Measurements from ENCODE around the gene HM13. TPM values are rescaled to one million over a fixed set of nuclear protein-coding genes. Genes with fewer than 3 reads are reported as not detected.

The HM13 gene
- total and polyA plus RNA-seq, 2 donors (not counting 3 experiments of a cell fraction or from before 2014, with no cell fraction given) = 211 to 218 TPM

GRCh38 chr20:31549513-31549880, 35.3 kb downstream of the HM13 start:
- FAIRE-seq (no peak), DNase-seq (ENCODE audit: low read depth, low spot score) (no peak)
- H2AFZ ChIP-seq (ENCODE audit: low read depth, low read length) = no peak overlapping the region
- CTCF ChIA-PET = interaction anchor here (0.8 to 3.6 kb wide), 5 partner anchors 8 to 63 kb away, joined by 3 to 21 read pairs (median 7); no protein-coding TSS in a partner anchor
- no peaks in the 10 kb centered on the region for H3K9me1 ChIP-seq (replicated peaks; ENCODE audit: control insufficient read depth, extremely low read depth, insufficient read depth, low read length)
- H3K9ac ChIP-seq (replicated peaks; ENCODE audit: extremely low read depth, insufficient read depth, low read length) = no peak overlapping the region
- dilution Hi-C loops (cut with MboI; ENCODE audit: extremely low pct_ligation_motif_present, low sequenced_read_pairs) (no loop called here), intact Hi-C loops (cut with micrococcal nuclease) (no loop called here)
- BruUV-seq (replicated peaks) = no TSS peak
- H3K79me2 ChIP-seq (ENCODE audit: control insufficient read depth, insufficient read depth, low read length) = peaks cover 24% of the 10 kb centered on the region
- peaks cover 29 to 36% of the 10 kb centered on the region in 2 experiments for H3K36me3 ChIP-seq (ENCODE audit: control insufficient read depth in 2 of 2, extremely low read depth in 1 of 2, insufficient read depth in 2 of 2, low read length in 2 of 2)
- H3K27me3 ChIP-seq (ENCODE audit: control insufficient read depth in 2 of 2, insufficient read depth in 2 of 2, low read length in 2 of 2) = no peaks in the 10 kb centered on the region
- POLR2A ChIA-PET = no interaction called here
- H3K4me3 ChIP-seq (replicated peaks in 1 of 3; ENCODE audit: insufficient read depth in 1 of 3, low read depth in 1 of 3, low read length in 3 of 3) = no peak overlapping the region
- H3K4me1 ChIP-seq (ENCODE audit: control insufficient read depth, extremely low read depth, insufficient read depth, low read length) = peaks cover 14% of the 10 kb centered on the region
- H3K9me3 ChIP-seq (replicated peaks; ENCODE audit: control insufficient read depth, insufficient read depth, low read length) = no peaks in the 10 kb centered on the region
- no peak for TF ChIP-seq CTCF (IDR thresholded peaks at IDR 0.05; ENCODE audit: extremely low read depth in 1 of 2, insufficient read depth in 1 of 2, low read depth in 1 of 2, low read length in 2 of 2)
- no peak for TF ChIP-seq POLR2AphosphoS5 (IDR thresholded peaks at IDR 0.05; ENCODE audit: insufficient read depth, low read depth, low read length)
- TF ChIP-seq FOS (IDR thresholded peaks at IDR 0.05; ENCODE audit: borderline replicate concordance, insufficient read depth, low read length) = no peak
- no peak for TF ChIP-seq MAX (IDR thresholded peaks at IDR 0.05; ENCODE audit: insufficient read depth, insufficient read length)
- TF ChIP-seq EZH2 (IDR thresholded peaks at IDR 0.05; ENCODE audit: borderline replicate concordance, low read depth, low read length, severe bottlenecking) = no peak
- no peak for TF ChIP-seq JUN (IDR thresholded peaks at IDR 0.05; ENCODE audit: borderline replicate concordance, insufficient read depth, insufficient read length, low read depth)
- TF ChIP-seq GATA2 (IDR thresholded peaks at IDR 0.05; ENCODE audit: insufficient read depth, insufficient read length, low read depth, low read length) = no peak
- no peak for TF ChIP-seq MYC (IDR thresholded peaks at IDR 0.05; ENCODE audit: low read depth, low read length)
- no peak for TF ChIP-seq POLR2A (IDR thresholded peaks at IDR 0.05; ENCODE audit: low read depth, low read length)
- no peak overlapping the region for H3K27ac ChIP-seq (ENCODE audit: insufficient read depth, low read depth, low read length)
- no peak overlapping the region for H3K4me2 ChIP-seq (ENCODE audit: insufficient read depth, low read length)
- H4K20me1 ChIP-seq (replicated peaks; ENCODE audit: control insufficient read depth, extremely low read depth, insufficient read depth, low read length) = no peaks in the 10 kb centered on the region

Measured in endothelial cell of umbilical vein (primary cell).